Neuronal stem cell (in vitro differentiated cells): Measurements from ENCODE around the gene MKRN2.
A peak's percentile ranks its signal among the peaks of the same experiment; 100 is the strongest.

ENCODE experiments used
- DNase-seq: peaks from one replicate; pipeline ENCODE4 v3.0.0-alpha.2; 2013; ENCODE audit warnings: low spot score
- H2AFZ ChIP-seq: one replicate; pipeline ENCODE4 v1.6.1; 2013; ENCODE audit warnings: mild to moderate bottlenecking, low read length, inconsistent platforms
- H2AK5ac ChIP-seq: 2 replicates; pipeline ENCODE4 v1.6.1; 2013; ENCODE audit warnings: low read depth, mild to moderate bottlenecking, inconsistent platforms, low read length, moderate library complexity, mixed read lengths
- H2BK120ac ChIP-seq: 2 replicates; pipeline ENCODE4 v1.6.1; 2013; ENCODE audit warnings: low read depth, mild to moderate bottlenecking, inconsistent platforms, low read length, moderate library complexity, mixed read lengths
- H2BK12ac ChIP-seq: one replicate; pipeline ENCODE4 v1.6.1; 2013; ENCODE audit warnings: low read length, inconsistent platforms
- H2BK15ac ChIP-seq: 2 replicates; pipeline ENCODE4 v1.6.1; 2013; ENCODE audit warnings: mild to moderate bottlenecking, low read length, inconsistent platforms, mixed read lengths
- H2BK5ac ChIP-seq: one replicate; pipeline ENCODE4 v1.6.1; 2013; ENCODE audit warnings: inconsistent platforms, mild to moderate bottlenecking, low read length, moderate library complexity
- H3K14ac ChIP-seq: one replicate; pipeline ENCODE4 v1.6.1; 2013; ENCODE audit warnings: low read length, inconsistent platforms
- H3K18ac ChIP-seq: 2 replicates; pipeline ENCODE4 v1.6.1; 2013; ENCODE audit warnings: low read length, inconsistent platforms
- H3K23ac ChIP-seq: 2 replicates; pipeline ENCODE4 v1.6.1; 2013; ENCODE audit warnings: low read depth, mild to moderate bottlenecking, mixed read lengths, low read length, inconsistent platforms; ENCODE audit not compliant: poor library complexity
- H3K27ac ChIP-seq: replicated peaks from 3 replicates; pipeline ENCODE4 v1.5.1; 2013; ENCODE audit warnings: low read length, inconsistent platforms
- H3K27me3 ChIP-seq, 3 experiments: 2 replicates each; pipeline ENCODE4 v1.6.1; 2013; ENCODE audit warnings: low read length in 3 of 3, mild to moderate bottlenecking in 2 of 3, inconsistent platforms in 1 of 3, low read depth in 1 of 3, mixed read lengths in 1 of 3, moderate library complexity in 1 of 3; ENCODE audit not compliant: control insufficient read depth in 3 of 3, insufficient read depth in 3 of 3
- H3K36me3 ChIP-seq, 2 donors: replicated peaks in 1 of 2; 2 replicates each; pipeline ENCODE4 v1.6.1; 2013; ENCODE audit warnings: low read length in 2 of 2; ENCODE audit not compliant: control insufficient read depth in 2 of 2, insufficient read depth in 2 of 2
- H3K4ac ChIP-seq: 2 replicates; pipeline ENCODE4 v1.6.1; 2013; ENCODE audit warnings: inconsistent platforms, mild to moderate bottlenecking, low read length, moderate library complexity
- H3K4me1 ChIP-seq, 2 donors: 1 replicate in 1 of 2; 2 replicates in 1 of 2; pipeline ENCODE4 v1.6.1; 2013; ENCODE audit warnings: low read length in 2 of 2, low read depth in 1 of 2; ENCODE audit not compliant: control insufficient read depth in 2 of 2, insufficient read depth in 1 of 2
- H3K4me2 ChIP-seq: one replicate; pipeline ENCODE4 v1.6.1; 2013; ENCODE audit warnings: mild to moderate bottlenecking, low read length, inconsistent platforms; ENCODE audit not compliant: insufficient read depth, poor library complexity, severe bottlenecking
- H3K4me3 ChIP-seq, 2 donors: 2 replicates each; pipeline ENCODE4 v1.5.1; 2013; ENCODE audit warnings: low read length in 2 of 2, mild to moderate bottlenecking in 2 of 2, inconsistent platforms in 1 of 2, moderate library complexity in 1 of 2
- H3K79me1 ChIP-seq: one replicate; pipeline ENCODE4 v1.6.1; 2013; ENCODE audit warnings: low read depth, mild to moderate bottlenecking, inconsistent platforms, low read length, moderate library complexity
- H3K9ac ChIP-seq: one replicate; pipeline ENCODE4 v1.6.1; 2013; ENCODE audit warnings: mild to moderate bottlenecking, low read depth, low read length, inconsistent platforms; ENCODE audit not compliant: poor library complexity
- H3K9me3 ChIP-seq, 2 donors: replicated peaks in 1 of 2; 2 replicates each; pipeline versions ENCODE3 to v1.6.1; 2013; ENCODE audit warnings: low read length in 2 of 2, mild to moderate bottlenecking in 2 of 2, inconsistent platforms in 1 of 2, low read depth in 1 of 2, mixed read lengths in 1 of 2, moderate library complexity in 1 of 2; ENCODE audit not compliant: control insufficient read depth in 2 of 2, insufficient read depth in 1 of 2
- H4K8ac ChIP-seq: one replicate; pipeline ENCODE4 v1.6.1; 2013; ENCODE audit warnings: low read depth, mild to moderate bottlenecking, inconsistent platforms, low read length, moderate library complexity
- H4K91ac ChIP-seq: one replicate; pipeline ENCODE4 v1.6.1; 2013; ENCODE audit warnings: low read length, low read depth, mild to moderate bottlenecking, inconsistent platforms; ENCODE audit not compliant: poor library complexity
- WGBS, 2 donors: extraction: QIAGEN DNeasy Blood & Tissue Kit; methylation state at CpG; one replicate each; pipeline ENCODE4 v1.1.7; 2013; ENCODE audit warnings: missing lambda C conversion rate in 2 of 2, mixed read lengths in 1 of 2; ENCODE audit not compliant: insufficient read length in 2 of 2, insufficient replicate concordance in 1 of 2; ENCODE audit errors: extremely low coverage in 2 of 2; 5-methylcytosine and 5-hydroxymethylcytosine counted together

The MKRN2 gene

DNA sequence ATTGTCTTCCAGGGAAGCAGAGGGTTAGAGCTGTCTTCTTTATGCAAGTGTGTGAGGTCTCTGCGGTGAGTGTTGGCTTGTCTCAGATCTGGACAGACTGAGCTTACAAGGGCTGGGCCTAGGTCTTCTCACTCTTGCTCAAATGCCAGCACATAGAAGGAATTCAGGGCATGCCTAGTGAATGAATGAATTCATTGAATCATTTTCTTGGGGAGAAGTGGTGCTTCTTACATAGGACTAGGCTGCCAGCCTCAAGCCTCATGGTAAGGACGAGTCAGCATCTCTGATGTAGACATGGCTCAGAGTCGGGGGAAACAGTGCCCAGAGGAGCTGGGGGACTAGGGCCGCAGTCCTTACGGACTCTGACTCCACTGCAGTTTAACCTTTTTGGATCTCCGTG is 17.2 kb downstream of the MKRN2 start:
- H3K23ac ChIP-seq = no peak overlapping the region
- H3K4me2 ChIP-seq = no peak overlapping the region
- no peak overlapping the region for H3K9ac ChIP-seq
- H4K8ac ChIP-seq = no peak overlapping the region
- DNase-seq = no peak
- no peak overlapping the region for H2BK12ac ChIP-seq
- H3K14ac ChIP-seq = no peak overlapping the region
- WGBS, 2 donors = no CpG with 5 or more reads among the region's 6 CpGs
- no peaks in the 10 kb centered on the region for H3K4me1 ChIP-seq
- no peak overlapping the region for H2AFZ ChIP-seq
- no peaks in the 10 kb centered on the region for H3K27me3 ChIP-seq
- no peak overlapping the region for H3K18ac ChIP-seq
- no peak overlapping the region for H2BK5ac ChIP-seq
- H2AK5ac ChIP-seq = no peak overlapping the region
- H2BK120ac ChIP-seq = no peak overlapping the region
- no peak overlapping the region for H3K27ac ChIP-seq
- no peaks in the 10 kb centered on the region for H3K79me1 ChIP-seq
- no peak overlapping the region for H3K4ac ChIP-seq
- H2BK15ac ChIP-seq = no peak overlapping the region
- H3K36me3 ChIP-seq = peaks cover 41 to 96% of the 10 kb centered on the region in 2 donors
- H4K91ac ChIP-seq = no peak overlapping the region
- H3K9me3 ChIP-seq = no peaks in the 10 kb centered on the region
- no peak overlapping the region for H3K4me3 ChIP-seq

DNA sequence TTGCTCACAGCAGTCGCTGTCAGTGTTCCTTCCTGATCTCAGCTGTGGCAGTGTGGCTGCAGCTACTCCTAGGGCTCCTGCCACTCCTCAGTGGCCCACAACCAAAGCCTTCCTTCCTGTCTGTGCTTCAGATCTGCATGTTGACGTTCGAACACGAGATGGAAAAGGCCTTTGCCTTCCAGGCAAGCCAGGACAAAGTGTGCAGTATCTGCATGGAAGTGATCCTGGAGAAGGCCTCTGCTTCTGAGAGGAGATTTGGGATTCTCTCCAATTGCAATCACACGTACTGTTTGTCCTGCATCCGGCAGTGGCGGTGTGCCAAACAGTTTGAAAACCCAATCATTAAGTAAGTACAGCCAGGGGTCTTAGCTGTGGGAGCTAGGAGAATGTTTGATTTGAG is 17.8 kb downstream of the MKRN2 start:
- Histone ChIP-seq H3K4me1 (no peaks in the 10 kb centered on the region), H2AFZ (no peak overlapping the region), H2BK5ac (no peak overlapping the region), H3K4me2 (no peak overlapping the region), H3K9ac (peak overlapping the region; percentile 24), H3K27ac (no peak overlapping the region), H3K79me1 (no peaks in the 10 kb centered on the region), H4K91ac (no peak overlapping the region), H3K9me3 (no peaks in the 10 kb centered on the region), H4K8ac (no peak overlapping the region), H3K23ac (no peak overlapping the region), H3K18ac (no peak overlapping the region), H2AK5ac (no peak overlapping the region), H3K4ac (no peak overlapping the region), H3K4me3 (no peak overlapping the region), H3K14ac (no peak overlapping the region), H2BK120ac (no peak overlapping the region), H2BK12ac (no peak overlapping the region), H3K36me3 (peaks cover 43 to 97% of the 10 kb centered on the region in 2 donors), H2BK15ac (no peak overlapping the region), H3K27me3 (no peaks in the 10 kb centered on the region)
- no peak for DNase-seq
- no CpG with 5 or more reads among the region's 7 CpGs for WGBS, 2 donors

DNA sequence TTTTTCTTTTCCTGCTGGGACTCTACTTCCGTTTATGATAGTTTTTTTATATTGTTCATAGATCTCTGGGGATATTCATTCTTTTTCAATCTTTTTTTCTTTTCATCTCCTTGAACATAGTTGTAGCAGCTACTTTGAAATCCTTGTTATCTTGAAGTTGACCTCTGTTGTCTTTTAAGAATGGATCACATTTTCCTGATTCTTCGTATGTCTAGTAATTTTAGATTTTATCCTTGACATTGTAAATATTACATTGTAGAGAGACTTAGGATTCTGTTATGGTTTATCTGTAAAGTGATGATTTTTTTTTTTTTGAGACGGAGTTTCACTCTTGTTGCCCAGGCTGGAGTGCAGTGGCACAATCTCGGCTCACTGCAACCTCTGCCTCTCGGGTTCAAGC is 20.5 kb downstream of the MKRN2 start:
- Histone ChIP-seq H2BK5ac (no peak overlapping the region), H4K91ac (no peak overlapping the region), H3K4ac (no peak overlapping the region), H3K18ac (no peak overlapping the region), H3K14ac (no peak overlapping the region), H3K36me3 (peaks cover 41 to 95% of the 10 kb centered on the region in 2 donors), H2BK12ac (no peak overlapping the region), H3K27me3 (no peaks in the 10 kb centered on the region), H2BK15ac (no peak overlapping the region), H3K4me1 (no peaks in the 10 kb centered on the region), H3K4me3 (no peak overlapping the region), H3K4me2 (no peak overlapping the region), H2AFZ (no peak overlapping the region), H2AK5ac (no peak overlapping the region), H3K9ac (no peak overlapping the region), H3K23ac (no peak overlapping the region), H3K9me3 (no peaks in the 10 kb centered on the region), H4K8ac (no peak overlapping the region), H3K79me1 (peaks cover 2% of the 10 kb centered on the region), H2BK120ac (no peak overlapping the region), H3K27ac (no peak overlapping the region)
- no peak for DNase-seq
- WGBS, 2 donors = no CpG with 5 or more reads among the region's 5 CpGs

DNA sequence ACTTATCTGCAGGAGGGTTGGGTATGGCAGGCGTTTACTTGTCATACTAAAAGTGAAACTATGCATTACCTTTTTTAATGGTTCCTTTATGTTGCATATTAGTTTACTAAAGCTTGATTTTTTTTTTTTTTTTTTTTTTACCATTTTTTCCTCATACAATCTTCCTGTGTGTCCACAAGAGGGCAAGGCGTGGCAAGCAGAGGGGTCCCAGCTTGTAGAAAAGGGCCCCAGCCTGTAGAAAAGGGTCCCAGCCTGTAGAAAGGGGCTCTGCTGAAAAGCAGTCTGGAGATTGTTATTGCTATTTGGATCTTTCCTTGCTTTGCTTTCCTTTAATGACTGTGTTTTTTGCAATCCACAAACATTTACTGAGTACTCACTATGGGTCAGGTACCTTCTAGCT is 21.9 kb downstream of the MKRN2 start:
- no peak overlapping the region for H3K4ac ChIP-seq
- no peak overlapping the region for H4K8ac ChIP-seq
- WGBS, 2 donors = no CpG with 5 or more reads among the region's 2 CpGs
- H2BK15ac ChIP-seq = no peak overlapping the region
- no peak overlapping the region for H2BK12ac ChIP-seq
- H3K4me2 ChIP-seq = no peak overlapping the region
- H3K23ac ChIP-seq = no peak overlapping the region
- no peak overlapping the region for H2AFZ ChIP-seq
- H2BK5ac ChIP-seq = no peak overlapping the region
- no peak overlapping the region for H3K18ac ChIP-seq
- peaks cover 2% of the 10 kb centered on the region for H3K79me1 ChIP-seq
- H3K9me3 ChIP-seq = no peaks in the 10 kb centered on the region
- H3K36me3 ChIP-seq = peaks cover 40 to 95% of the 10 kb centered on the region in 2 donors
- H2BK120ac ChIP-seq = no peak overlapping the region
- no peak overlapping the region for H3K14ac ChIP-seq
- H3K4me1 ChIP-seq = no peaks in the 10 kb centered on the region
- no peak overlapping the region for H2AK5ac ChIP-seq
- H4K91ac ChIP-seq = no peak overlapping the region
- H3K4me3 ChIP-seq = no peak overlapping the region
- no peak overlapping the region for H3K9ac ChIP-seq
- H3K27ac ChIP-seq = no peak overlapping the region
- no peaks in the 10 kb centered on the region for H3K27me3 ChIP-seq
- no peak for DNase-seq
